Stimulated activated CD4-positive, alpha-beta T cell treated with anti-CD3 and anti-CD28 coated beads, TNF-alpha, amount 100 ng/mL, for 24 hours (primary cell): ENCODE data around the gene CCL13.

Source experiments
- DNase-seq, 3 experiments: peaks; one replicate each; pipeline ENCODE4 v3.0.0-alpha.2; 2020; ENCODE audit warnings: low read depth in 3 of 3

Gene CCL13

GRCh38 chr17:34363183-34363661 is 6.9 kb downstream of the CCL13 start, which contains the start of gene CCL1:
CCL1 (minus strand) TSS chr17:34363233; CDS start chr17:34363161, 72 bp downstream.
- no peak for DNase-seq

GRCh38 chr17:34364751-34365150 is 8.5 kb downstream of the CCL13 start:
- no peak for DNase-seq

GRCh38 chr17:34365340-34365739 is 9.1 kb downstream of the CCL13 start:
- DNase-seq: no peak

GRCh38 chr17:34366010-34366409 is 9.7 kb downstream of the CCL13 start:
- DNase-seq: no peak

- no peak for DNase-seq
Observed at GRCh38 chr17:34366529-34367107, 10.3 kb downstream of the CCL13 start.

- DNase-seq: no peak
Observed at GRCh38 chr17:34367486-34368195, 11.4 kb downstream of the CCL13 start.

GRCh38 chr17:34368196-34368945 is 12.1 kb downstream of the CCL13 start:
- DNase-seq: no peak

GRCh38 chr17:34368946-34369500 is 12.7 kb downstream of the CCL13 start:
- no peak for DNase-seq

- DNase-seq: no peak
Observed at GRCh38 chr17:34369571-34369970, 13.3 kb downstream of the CCL13 start.

- DNase-seq: no peak
Observed at GRCh38 chr17:34370376-34370996, 14.2 kb downstream of the CCL13 start.

- no peak for DNase-seq
Observed at GRCh38 chr17:34370997-34371395, 14.7 kb downstream of the CCL13 start.

- DNase-seq: no peak
Observed at GRCh38 chr17:34371405-34372100, 15.3 kb downstream of the CCL13 start.

GRCh38 chr17:34374457-34374856 is 18.2 kb downstream of the CCL13 start:
- DNase-seq: no peak

- no peak for DNase-seq
Observed at GRCh38 chr17:34375426-34375997, 19.2 kb downstream of the CCL13 start.

GRCh38 chr17:34377078-34377823 is 21.0 kb downstream of the CCL13 start:
- no peak for DNase-seq

GRCh38 chr17:34378664-34379101 is 22.4 kb downstream of the CCL13 start:
- DNase-seq: peak in 1 of 3 experiments; percentile 17

GRCh38 chr17:34379868-34380267 is 23.6 kb downstream of the CCL13 start:
- no peak for DNase-seq

- DNase-seq: peak in 2 of 3 experiments; percentile 0 to 46
Observed at GRCh38 chr17:34382621-34383124, 26.4 kb downstream of the CCL13 start.

GRCh38 chr17:34383216-34383615 is 26.9 kb downstream of the CCL13 start:
- DNase-seq: no peak

- DNase-seq: no peak
Observed at GRCh38 chr17:34384271-34384670, 28.0 kb downstream of the CCL13 start.
